A204.1 (cell line): ENCODE data around the gene KCNN2.
"Not testable (repeated sequence)": the region's sequence is repeated elsewhere in the genome, so short reads cannot be mapped to it uniquely, and the experiment has no call there.

ENCODE experiments used
- FAIRE-seq: peaks from 2 replicates; lab custom pipeline; 2012; peaks lifted over from hg19 to GRCh38; lab: Jason Lieb, UNC

KCNN2 gene

DNA sequence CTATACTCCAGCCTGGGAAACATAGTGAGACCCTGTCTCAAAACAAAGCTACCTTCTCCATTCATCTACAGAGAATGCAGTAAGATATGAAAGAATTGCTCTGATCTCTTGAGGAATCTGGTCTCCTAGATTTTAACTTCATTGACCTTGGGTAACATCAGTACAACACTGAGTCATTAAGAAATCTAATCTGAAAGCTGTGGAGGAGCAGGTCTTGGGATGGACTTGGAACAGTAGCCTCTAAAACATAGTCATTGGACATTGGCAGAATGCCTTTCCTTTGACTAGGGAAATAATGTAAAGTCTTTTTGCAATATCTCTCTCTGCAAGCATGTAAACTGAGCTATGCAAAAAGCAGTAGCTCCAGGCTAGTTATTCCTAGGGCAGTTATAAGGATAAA is 58.1 kb downstream of the KCNN2 start:
- FAIRE-seq, result no peak

DNA sequence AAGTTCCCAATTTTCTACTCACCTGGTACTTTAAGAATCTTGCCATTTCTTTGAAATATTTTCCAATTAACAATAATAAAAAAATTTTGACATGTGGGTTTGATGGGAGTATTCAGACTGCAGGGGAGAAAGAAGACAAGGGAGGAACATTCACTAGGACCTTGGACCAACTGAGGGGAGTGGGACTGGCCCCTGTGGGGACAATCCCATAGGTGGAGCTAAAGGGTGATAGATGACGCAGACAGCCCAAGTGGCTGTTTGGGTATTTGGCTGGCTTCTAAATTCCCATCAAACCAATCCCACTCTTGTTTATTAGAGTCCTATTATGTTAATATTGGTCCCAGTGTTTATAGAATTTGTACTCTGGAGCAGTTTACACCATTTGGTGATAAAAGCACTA is 65.3 kb downstream of the KCNN2 start:
- FAIRE-seq, result no peak

DNA sequence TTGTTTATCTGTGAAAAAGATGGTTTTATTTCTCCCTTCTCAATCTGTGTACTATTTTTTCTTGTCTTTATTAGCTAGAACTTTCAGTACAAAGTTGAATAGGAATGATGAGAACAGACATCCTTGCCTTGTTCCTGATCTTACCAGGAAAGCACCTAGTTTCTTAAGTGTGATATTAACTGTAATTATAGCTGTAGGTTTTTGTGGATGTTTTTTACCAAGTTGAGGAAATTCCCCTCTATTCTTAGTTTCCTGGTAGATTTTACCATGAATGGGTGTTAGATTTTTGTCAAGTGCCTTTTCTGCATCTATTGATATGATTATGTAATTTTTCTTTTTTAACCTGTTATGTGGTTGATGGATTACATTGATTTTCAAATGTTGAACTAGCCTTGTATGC is 68.7 kb downstream of the KCNN2 start:
- no peak for FAIRE-seq

DNA sequence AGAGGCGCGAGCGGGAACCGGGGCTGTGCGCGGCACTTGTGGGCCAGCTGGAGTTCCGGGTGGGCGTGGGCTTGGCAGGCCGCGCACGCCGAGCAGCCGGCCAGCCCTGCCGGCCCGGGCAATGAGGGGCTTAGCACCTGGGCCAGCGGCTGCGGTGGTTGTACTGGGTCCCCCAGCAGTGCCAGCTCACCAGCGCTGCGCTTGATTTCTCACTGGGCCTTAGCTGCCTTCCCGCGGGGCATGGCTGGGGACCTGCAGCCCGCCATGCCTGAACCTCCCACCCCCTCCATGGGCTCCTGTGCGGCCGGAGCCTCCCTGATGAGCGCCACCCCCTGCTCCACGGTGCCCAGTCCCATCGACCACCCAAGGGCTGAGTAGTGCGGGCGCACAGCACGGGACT is 70.8 kb downstream of the KCNN2 start:
- not testable (repeated sequence) for FAIRE-seq

DNA sequence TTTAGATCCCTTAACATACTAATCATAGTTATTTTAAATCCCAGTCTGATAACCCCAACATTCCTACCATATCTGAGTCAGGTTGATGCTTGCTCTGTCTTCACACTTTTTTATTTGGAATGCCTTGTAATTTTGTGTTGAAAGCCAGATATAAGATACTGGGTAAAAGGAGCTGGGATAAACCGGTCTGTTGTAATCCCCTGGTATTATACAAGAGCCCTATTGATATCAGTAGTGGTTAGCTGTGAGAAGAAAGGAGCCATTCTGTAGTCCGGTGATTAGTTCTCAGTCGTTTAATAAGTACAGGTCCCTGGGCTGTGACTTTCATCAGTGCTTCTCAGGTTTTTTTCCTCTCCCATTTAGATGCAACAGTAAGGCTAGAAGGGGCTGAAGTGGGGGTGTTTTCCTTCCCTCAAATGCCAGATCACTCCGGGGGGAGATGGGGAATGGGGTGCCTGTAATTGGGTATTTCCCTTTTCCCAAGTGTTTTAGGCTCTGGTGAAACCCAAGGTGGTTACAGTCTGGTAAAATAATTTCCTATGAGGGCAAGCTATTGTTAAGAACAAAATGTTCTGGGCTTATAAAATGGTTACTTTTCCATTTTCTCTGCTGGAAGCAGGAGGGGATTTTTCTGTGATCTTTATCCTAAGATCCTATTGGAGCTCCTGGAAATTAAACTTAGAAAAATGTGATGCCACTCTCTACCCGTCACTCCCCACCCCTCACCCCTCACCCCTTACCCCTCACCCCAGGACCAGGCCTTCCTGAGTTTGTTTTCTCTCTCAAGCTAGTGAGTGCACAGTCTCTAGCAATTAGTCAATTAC is 72.7 kb downstream of the KCNN2 start:
- FAIRE-seq, result no peak

DNA sequence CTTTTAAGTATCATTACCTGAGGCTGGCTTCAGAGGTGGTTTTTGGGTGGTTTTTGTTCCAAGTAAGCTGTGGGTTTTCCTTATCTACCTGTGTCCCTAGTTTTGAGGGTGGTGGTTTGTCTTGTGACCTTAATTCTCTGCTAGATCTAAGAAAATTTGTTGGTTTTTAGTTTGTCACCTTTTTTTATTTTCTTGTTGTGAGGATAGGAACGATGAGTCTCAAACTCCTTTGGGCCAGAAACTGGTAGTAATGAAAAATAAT is 73.3 kb downstream of the KCNN2 start:
- no peak for FAIRE-seq

DNA sequence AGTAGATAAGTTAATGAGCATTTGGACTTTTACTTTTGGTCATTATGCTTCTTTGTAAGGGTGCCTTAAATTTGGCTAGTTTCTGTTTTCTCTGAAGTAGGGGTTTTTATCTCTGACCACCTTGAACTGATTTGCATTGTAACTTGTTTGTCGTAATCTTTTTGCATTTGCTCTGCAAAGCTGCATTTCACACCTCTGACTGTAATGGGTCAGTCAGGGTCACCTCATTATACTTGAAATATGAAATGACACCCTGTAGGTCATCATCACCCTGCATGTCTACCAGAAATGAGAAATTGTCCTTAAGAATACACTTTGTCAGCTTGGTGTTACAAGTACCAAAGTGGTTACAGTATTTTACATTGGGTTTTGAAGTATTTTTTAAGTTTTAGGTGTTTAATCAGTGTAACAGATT is 74.0 kb downstream of the KCNN2 start:
- FAIRE-seq, result no peak

DNA sequence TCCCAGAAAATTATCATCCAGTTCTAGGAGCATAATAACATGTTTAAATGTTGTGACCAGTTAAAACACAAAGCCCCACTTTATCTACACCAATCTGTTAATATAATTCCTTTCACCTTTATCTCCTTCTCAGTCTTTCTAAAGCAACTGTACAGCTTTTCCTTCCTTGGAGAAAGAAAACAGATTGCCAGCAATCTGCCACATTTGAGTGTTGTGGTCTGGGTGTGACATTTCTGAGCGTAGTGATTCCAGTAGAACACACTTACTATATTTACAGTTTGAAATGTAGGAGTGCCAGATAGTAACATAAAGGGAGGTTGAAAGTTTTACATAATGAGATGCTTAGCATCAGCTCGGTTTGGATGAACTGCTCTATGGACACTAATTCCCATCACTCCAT is 76.1 kb downstream of the KCNN2 start:
- FAIRE-seq, result no peak

DNA sequence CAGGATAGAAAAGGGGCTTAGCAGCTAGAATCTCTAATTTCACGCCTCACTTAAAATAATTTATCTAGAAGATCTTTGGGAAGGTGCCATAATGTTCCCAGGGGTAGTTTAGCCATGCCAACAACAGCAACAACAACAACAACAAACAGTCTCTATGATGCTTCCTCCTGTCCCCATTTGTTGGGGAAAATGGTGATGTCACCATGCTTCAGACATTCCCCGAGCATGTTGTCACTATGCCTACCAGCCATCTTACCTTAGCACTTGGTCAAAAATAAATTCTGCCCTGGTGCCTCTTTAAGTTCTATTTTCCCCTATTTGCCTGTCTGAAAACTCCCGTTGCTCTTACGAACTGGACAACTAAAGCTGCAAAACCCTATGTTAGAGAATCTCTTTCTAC is 76.6 kb downstream of the KCNN2 start:
- FAIRE-seq, result no peak

DNA sequence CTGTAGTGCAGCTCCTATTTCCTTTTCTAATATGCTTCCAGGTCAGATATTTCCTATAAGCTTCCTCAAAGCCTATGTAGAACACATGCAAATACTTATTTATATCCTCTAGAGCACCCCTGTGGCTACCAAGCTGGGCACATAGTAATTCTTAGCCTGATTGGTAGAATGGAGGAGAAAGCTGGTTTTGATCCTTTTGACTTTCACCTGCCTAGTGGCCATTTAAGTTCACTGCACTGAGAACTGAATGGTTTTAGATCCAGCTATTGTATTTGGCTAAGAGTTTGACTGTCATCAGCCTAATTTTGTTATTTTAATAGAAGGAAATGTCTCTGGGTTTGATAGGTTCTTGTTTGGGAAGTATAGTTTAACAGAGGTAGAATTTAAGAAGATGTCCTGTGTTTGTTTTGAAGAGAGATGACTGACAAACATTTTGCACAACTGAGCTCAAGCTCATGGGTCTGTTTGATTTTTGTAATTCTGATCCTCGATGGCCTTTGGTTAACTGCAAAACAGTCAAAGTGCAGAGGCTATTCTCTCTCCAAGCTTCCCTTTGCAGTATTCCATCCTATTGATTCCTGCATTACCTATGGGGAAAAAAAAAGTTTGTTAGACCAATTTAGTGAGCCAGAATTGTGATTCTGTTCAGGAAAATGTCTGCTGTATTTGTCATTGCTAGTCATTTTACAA is 85.4 kb downstream of the KCNN2 start:
- no peak for FAIRE-seq

DNA sequence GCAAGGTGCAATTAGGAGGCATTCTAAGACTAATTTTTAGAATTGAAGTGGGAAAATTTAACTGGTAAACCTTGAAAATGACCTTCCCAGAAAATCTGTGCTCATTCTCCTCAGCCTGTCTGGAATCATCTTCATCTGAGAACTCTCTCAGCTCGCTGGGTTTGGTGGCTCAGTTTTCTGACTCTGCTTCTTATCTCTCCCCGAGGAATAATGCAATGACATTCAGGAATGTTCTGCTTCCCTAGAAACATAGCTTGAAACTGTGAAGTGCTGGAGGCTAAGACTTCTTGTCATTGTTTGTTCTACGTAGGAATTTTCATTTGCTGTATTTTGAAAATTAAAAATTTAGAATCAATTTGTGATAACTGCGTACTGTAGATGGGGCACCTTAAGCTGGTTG is 86.6 kb downstream of the KCNN2 start:
- no peak for FAIRE-seq

DNA sequence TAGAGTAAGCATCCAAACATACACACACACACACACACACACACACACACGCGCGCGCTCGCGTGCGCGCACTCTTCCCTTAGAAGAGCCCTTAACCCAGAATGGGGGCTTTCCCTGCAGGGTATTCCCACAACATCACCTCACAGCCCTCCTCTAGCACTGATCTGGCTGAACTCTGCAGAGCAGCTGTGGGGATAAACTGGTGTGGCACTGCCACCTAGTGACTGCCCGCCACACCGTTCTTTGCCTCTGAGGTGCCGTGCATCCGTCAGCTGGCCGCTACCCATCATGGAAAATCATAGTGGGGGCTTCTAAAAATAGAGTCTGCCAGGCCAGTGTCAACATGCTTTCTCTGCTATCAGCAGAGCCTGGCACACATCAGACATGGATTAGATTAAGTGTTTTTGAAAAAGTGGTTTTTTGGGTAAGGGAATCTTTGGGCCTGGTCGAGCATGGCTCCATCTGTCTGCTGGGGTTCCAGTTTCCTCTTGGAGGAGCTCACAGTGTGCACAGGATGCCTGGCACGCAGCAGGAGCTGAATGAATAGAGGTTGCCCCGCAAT is 88.1 kb downstream of the KCNN2 start:
- no peak for FAIRE-seq

DNA sequence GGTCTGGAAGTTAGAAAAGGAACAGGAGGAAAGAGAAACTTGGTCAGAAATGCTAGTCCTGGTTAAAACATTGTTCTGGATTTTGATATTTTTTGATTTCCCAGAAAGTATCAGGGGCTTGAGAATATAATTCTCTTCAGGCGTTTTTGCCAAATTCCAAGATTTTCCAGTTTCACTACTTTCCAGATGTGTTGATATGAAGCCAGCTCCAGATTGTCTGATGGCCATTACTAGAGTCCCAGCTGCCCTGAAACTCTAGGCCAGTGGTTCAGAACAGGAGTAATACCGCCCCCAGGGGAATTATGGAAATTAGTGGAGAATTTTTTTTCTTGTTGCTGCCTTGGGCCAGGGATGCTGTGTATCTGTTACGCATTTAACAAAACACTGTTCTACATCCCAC is 88.6 kb downstream of the KCNN2 start:
- FAIRE-seq, result no peak

DNA sequence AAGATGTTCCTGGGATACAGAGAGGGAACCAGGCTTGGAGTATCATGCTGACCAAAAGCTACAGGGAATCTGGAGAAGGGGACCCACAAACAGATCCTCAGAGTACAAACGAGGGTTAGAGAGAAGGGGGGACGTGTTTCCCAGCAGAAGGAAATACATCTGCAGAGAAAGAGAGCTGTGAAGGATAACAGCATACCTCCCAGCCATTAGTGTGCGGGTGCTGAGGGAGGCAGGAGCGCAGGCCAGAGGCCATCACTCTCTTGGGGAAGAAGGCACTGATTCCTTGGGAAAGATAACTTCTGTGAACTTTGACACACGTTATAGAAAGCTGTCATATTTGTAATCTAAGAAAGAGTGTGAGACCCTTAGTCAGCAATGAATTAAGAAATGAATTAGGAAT is 96.9 kb downstream of the KCNN2 start:
- FAIRE-seq, result no peak

DNA sequence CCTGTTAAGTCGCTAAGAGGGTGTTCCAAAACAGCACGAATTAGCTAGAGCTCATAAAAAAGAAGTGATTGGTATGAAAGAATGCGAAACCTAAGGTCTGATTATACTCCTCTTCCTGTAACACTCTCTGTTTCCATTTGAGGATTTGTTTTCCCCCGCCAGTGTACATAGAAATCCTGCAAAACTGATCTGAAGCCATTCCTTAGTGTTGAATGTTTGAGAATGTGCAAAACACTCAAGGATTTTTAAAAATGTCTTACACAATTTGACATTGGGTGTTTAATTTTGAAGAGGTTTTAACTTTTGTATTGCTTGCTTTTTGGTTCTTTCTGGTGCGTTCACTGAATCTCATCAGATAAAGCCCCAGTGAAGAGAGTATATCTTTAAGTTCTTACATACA is 105.3 kb downstream of the KCNN2 start:
- no peak for FAIRE-seq

DNA sequence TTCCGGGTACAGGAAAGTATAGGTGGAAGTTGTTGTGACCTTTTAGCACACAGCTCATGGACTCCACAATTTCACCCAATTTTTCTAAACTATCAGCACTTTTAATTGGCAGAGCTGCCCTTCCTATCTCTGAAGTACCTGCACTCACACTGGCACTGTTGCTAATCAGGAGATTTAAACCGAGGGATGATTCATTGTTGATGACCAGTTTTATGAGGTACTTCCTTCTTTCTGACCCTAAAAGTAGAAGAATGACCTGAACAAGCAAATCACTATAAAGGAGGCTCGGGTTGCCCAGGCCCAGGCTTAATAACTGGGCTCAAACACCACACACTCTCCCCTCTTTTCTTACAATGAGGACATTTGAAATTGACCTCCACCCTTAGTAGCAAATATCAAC is 105.9 kb downstream of the KCNN2 start:
- FAIRE-seq, result no peak

DNA sequence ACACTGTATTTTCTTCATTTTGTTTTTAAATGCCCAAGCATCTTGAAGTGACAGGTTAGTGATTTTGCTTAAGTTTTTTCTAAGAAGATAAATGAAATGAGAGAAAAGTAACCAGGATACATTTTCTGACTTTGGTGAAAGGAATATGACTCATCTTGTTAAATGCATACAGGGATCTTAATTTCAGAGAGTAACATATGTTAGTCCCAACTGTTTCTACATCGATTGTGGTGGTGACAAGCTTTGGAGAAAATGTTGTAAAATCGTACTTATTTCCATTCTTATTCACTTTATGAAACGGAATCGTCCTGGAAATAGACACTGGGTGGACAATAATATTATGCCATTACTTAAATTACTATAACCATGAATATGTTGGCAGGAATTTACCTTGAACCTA is 107.5 kb downstream of the KCNN2 start:
- no peak for FAIRE-seq

DNA sequence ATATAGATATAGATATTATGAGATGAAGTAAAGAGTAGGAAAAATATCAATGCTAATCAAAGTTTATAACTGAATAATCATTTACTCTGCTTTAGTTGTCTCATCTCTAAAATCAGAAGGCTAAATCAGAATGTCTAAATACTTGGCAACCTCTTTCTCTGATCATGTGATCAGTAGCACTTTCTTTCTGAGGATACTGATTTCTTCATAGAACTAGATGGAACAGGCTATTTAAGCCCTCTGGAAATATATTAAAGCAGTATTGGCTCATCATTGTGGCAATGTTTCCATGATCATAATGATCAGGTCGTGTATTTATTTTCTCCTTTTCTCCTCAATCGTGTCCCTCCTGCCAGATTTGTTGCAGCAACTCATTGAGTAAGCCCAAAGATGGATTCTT is 109.7 kb downstream of the KCNN2 start:
- no peak for FAIRE-seq

DNA sequence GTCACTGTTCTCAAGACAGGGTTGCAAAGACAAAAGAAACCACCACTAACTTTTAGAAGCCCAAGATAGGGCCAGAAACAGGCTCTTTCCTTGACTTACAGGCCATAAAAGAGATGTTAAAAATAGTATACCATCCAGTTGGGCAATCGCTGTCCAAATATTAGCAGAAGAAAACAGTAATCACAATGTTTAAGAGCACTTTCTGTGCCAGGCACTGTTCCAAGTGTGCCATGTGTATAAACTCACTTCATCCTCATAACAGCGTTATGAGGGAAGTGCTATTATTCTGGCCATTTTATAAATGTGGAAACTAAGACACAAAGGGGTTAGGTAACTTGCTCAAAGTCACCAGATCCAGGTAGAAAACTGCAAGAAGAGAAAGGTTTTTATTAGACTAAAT is 111.7 kb downstream of the KCNN2 start:
- FAIRE-seq, result no peak

DNA sequence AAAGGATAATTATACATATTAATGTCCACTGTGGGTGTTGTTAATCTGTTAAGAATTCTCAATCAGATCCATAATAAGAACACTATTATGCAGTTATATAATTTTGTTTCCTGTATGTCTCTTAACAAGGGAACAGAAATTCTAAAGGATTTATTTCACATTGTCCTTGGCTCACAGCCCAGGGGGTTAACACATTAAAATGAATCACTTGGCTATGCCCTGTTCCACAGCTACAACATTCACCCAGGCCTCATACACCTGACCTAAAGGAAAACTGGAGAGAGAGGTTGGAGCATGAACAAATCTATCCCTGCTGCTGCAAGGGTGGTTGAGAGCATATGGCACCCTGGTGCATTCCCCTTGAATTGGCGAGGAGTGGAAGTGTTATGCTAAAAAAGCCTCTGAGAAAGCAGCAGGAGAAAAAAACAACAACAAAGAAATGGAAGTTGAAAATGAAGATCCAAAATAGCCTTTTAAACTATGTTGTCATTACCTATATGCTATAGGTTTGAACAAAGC is 116.0 kb downstream of the KCNN2 start:
- no peak for FAIRE-seq

DNA sequence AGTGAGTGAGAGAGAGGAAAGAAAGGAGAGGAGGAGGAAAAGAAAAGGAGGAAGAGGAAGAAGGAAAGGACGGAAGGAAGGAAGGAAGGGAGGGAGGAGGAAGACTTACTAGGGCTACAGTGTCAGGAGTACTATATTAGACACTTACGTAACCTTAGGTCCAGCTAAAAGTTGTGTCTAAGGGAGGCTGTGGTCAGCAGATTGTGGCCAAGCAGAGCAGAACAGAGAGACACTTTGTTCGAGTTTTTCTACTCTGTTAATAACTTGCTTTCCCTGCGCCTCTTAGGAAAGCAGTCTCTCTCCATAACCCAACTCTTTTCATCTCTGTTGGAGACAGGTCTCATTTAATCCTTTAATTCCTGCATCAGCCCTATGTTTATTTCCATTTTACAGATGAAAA is 138.9 kb downstream of the KCNN2 start:
- FAIRE-seq, result no peak

DNA sequence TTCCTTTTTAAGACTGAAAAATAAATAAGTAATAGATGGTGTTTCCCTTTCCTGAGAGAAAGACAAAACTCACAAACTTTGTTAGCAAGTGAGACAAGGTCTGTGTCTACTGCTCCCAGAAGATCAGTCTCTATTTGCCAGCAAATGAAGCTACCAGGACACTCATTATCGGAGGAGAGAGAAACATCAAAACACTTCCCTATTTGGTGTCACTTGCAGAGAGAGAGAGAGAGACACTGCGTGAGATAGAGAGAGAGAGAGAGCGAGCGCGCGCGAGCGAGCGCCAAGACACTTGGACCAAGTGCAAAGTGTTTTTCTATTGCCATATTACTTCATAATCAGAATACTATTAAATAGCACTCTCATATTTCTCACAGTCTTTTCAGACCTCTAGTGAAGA is 142.7 kb downstream of the KCNN2 start:
- FAIRE-seq, result no peak

DNA sequence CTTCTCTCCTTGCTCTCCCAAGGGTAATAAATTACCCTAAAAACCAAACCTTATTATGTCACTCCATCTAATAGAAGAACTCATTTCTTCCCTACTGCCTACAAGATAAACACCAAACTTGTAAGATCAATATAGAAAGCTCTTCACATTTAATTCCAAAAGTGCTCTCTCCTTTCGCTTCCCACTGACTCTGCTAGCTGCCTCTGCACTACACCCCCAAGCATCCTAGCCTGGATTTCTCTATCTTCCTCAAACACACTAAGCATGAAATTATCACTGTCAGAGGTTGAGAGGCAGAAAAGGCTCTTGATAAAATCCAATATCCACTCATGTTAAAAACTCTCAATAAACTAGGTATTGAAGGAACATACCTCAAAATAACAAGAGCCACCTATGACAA is 162.4 kb downstream of the KCNN2 start:
- FAIRE-seq, result no peak

DNA sequence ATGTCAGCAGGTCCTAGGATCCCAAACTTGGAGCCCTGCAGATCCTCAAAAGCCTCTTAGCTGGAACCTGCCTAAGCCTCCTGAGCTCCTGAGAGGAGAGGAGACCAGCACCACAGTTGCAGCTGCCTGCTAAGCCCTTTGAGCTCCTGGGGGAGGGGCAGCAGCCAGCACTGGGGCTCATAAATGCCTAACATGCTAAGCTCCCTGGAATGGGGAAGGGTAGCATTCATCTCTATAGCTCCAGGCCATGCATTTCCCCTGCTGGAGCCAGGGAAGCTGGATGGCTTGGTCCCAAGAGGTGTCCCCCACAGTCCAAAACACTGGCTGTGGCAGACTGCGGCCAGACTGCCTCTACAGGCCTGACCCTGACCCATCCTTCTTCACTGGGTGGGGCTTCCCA is 182.7 kb downstream of the KCNN2 start:
- no peak for FAIRE-seq
